Heart left ventricle (tissue), 16 donors: Measurements from ENCODE around the gene FAM83F. TPM values are rescaled to one million over a fixed set of nuclear protein-coding genes. Genes with fewer than 3 reads are reported as not detected.
A peak's percentile ranks its signal among the peaks of the same experiment; 100 is the strongest.
"Not testable (repeated sequence)": the region's sequence is repeated elsewhere in the genome, so short reads cannot be mapped to it uniquely, and the experiment has no call there.

Source experiments
- ATAC-seq, 4 donors: fragments of 200-7000 bp; cut with Tn5 transposase; one replicate each; pipeline ENCODE4 v1.9.1; 2020 to 2022; ENCODE audit warnings: moderate library complexity in 4 of 4, mild to moderate bottlenecking in 3 of 4, moderate number of reproducible peaks in 1 of 4
- DNase-seq, 5 donors: peaks; one replicate each; pipeline ENCODE4 v3.0.0-alpha.2; 2020
- H3K27ac ChIP-seq, 12 donors: fragments of 200-600 bp; sonication (generic) in 4 of 12; one replicate each; pipeline versions ENCODE4 v1.5.0 to v1.8.0; 2016 to 2022; ENCODE audit warnings: mild to moderate bottlenecking in 2 of 12
- H3K27me3 ChIP-seq, 9 donors: fragments of 200-600 bp; sonication (generic) in 2 of 9; one replicate each; pipeline versions ENCODE4 v1.5.1 to v1.8.0; 2016 to 2022; ENCODE audit warnings: mild to moderate bottlenecking in 3 of 9
- H3K36me3 ChIP-seq, 9 donors: fragments of 200-600 bp; sonication (generic) in 2 of 9; one replicate each; pipeline versions ENCODE4 v1.5.0 to v1.8.0; 2018 to 2022; ENCODE audit warnings: mild to moderate bottlenecking in 2 of 9
- H3K4me1 ChIP-seq, 12 donors: fragments of 200-600 bp; sonication (generic) in 4 of 12; one replicate each; pipeline versions ENCODE4 v1.5.0 to v1.8.0; 2016 to 2022; ENCODE audit warnings: mild to moderate bottlenecking in 3 of 12
- H3K4me3 ChIP-seq, 12 donors: fragments of 200-600 bp; sonication (generic) in 4 of 12; one replicate each; pipeline versions ENCODE4 v1.5.0 to v1.8.0; 2017 to 2022; ENCODE audit warnings: mild to moderate bottlenecking in 9 of 12, moderate library complexity in 4 of 12
- H3K9me3 ChIP-seq, 12 donors: fragments of 200-600 bp; sonication (generic) in 4 of 12; one replicate each; pipeline versions ENCODE4 v1.5.0 to v1.8.0; 2016 to 2022; ENCODE audit warnings: mild to moderate bottlenecking in 1 of 12
- POLR2A ChIP-seq, 2 donors: fragments of 450-650 bp; IDR thresholded peaks; one replicate each; pipeline ENCODE4 v1.6.1; 2017; ENCODE audit warnings: antibody characterized with exemption in 2 of 2, mild to moderate bottlenecking in 2 of 2, moderate library complexity in 2 of 2
- WGBS, 4 donors: extraction: QIAGEN DNeasy Blood & Tissue Kit in 2 of 4; methylation state at CpG; one replicate each; pipeline versions ENCODE4 v1.1.5 to v1.1.7; 2013 to 2018; 5-methylcytosine and 5-hydroxymethylcytosine counted together
- intact Hi-C, 10 donors: fragments of 100-400 bp; cut with DNase I; formaldehyde crosslinking; loops; one replicate each; pipeline versions ENCODE4 v1.11.1 to v1.14.2; 2022
- polyA plus RNA-seq, 2 donors: library from polyadenylated mRNA; stranded (reverse); fragments of 200-250 nt; gene quantifications; one replicate each; pipeline ENCODE4 v1.2.3, GENCODE V29; 2013
- total RNA-seq, 9 donors: library from RNA; depleted of rRNA in 2 of 9; stranded (reverse); fragments of >200 nt in 2 of 9; fragmentation: NEBNext Ultra II Directional in 3 of 9; extraction: Animal tissue kit (Norgen Biotek cat#: 25700) in 3 of 9; gene quantifications; one replicate each; pipeline versions ENCODE4 v1.1.0 to v1.2.4, GENCODE V29; 2016 to 2023
- TF ChIP-seq, protein P1 (sequence below), 12 donors: fragments of 200-600 bp; sonication (generic) in 4 of 12; IDR thresholded peaks; one replicate each; pipeline versions ENCODE4 v1.5.0 to v1.8.0; 2018 to 2022; ENCODE audit warnings: antibody characterized with exemption in 12 of 12, mild to moderate bottlenecking in 5 of 12
- donor health status: ischemic (EF 13 %, LVEDD 7.1; RV severe dilation, severe dysfunction).
- donor health status: healthy with polysubstance abuse.
- donor health status: DM: no; HTN: yes; CAD: no.
- donor health status: DM: no; HTN: no; CAD: no.
- donor health status: ischemic (EF 25% LVEDD 6.9; RV normal size, moderate dysfunction).
- donor health status: ischemic (EF 25% LVEDD 5.7; RV mildly dilated, moderate dysfunction).
- donor health status: healthy.
- donor health status: DM: yes; HTN: yes; CAD: no.
- donor health status: ischemic (EF 35%, LVEDD 5.7; RV mildly dilated, moderate dysfunction).
- donor health status: nonischemic (EF 11% LVEDD 7.7; RV severe dilation, severe dysfunction).
- donor health status: DM: yes; HTN: yes; CAD: no.
- donor health status: PGD.
- donor health status: ischemic (EF 29% LVEDD 5.4; RV normal size, mild dysfunction).
- donor health status: nonischemic (EF 23%, LVEDD 6.1; RV moderate dilation, normal function).

The FAM83F gene
- total and polyA plus RNA-seq, 11 donors, result 1.3 to 6.6 (median 2.5) TPM

DNA sequence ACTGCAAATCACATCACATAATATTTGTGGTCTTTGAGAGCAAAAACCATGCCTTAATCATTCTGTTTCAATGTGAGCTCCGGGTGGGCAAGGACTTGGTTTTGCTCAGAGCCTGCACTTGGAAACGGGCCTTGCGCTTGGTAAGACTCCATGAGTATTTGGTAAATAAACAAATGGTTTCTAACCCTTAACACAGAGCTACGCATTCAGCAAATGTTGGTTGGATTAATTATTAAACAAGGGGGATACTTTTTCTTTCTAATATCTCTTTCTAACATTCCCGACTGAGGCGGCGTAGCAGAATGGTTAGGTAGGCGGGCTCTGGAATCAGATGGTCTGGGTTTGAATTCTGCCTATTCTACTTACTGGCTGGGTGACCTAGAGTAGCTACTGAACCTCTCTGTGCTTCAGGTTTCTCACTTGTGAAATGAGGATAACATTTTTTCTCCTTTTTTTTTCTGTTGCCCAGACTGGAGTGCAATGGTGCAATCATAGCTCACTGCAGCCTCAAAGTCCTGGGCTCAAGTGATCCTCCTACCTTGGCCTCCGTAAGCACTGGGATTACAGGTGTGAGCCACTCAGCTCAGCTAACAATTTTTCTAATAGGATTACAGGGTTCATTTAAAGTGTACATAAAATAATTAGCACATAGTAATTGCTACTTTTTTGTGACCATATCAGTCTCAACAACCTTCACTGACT is 3.4 kb upstream of the FAM83F start:
- peaks cover 0 to 42% (median 0%) of the 10 kb centered on the region in 12 donors for H3K4me1 ChIP-seq
- DNase-seq (no peak), ATAC-seq (no peak)
- intact Hi-C loops, result no loop called here
- H3K4me3 ChIP-seq, result no peak overlapping the region
- no peak for TF ChIP-seq POLR2A (IDR thresholded peaks at IDR 0.05)
- TF ChIP-seq, protein P1, sequence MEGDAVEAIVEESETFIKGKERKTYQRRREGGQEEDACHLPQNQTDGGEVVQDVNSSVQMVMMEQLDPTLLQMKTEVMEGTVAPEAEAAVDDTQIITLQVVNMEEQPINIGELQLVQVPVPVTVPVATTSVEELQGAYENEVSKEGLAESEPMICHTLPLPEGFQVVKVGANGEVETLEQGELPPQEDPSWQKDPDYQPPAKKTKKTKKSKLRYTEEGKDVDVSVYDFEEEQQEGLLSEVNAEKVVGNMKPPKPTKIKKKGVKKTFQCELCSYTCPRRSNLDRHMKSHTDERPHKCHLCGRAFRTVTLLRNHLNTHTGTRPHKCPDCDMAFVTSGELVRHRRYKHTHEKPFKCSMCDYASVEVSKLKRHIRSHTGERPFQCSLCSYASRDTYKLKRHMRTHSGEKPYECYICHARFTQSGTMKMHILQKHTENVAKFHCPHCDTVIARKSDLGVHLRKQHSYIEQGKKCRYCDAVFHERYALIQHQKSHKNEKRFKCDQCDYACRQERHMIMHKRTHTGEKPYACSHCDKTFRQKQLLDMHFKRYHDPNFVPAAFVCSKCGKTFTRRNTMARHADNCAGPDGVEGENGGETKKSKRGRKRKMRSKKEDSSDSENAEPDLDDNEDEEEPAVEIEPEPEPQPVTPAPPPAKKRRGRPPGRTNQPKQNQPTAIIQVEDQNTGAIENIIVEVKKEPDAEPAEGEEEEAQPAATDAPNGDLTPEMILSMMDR (IDR thresholded peaks at IDR 0.05), result no peak
- peak overlapping the region in 11 of 12 donors; percentile 15 to 75 (median 63) for H3K27ac ChIP-seq
- peaks cover 0 to 35% (median 9%) of the 10 kb centered on the region in 9 donors for H3K27me3 ChIP-seq
- no peaks in the 10 kb centered on the region for H3K9me3 ChIP-seq
- WGBS, 4 donors, result 85 to 91% (median 88%) methylated on average over 9 of the region's 9 CpGs
- no peaks in the 10 kb centered on the region for H3K36me3 ChIP-seq

DNA sequence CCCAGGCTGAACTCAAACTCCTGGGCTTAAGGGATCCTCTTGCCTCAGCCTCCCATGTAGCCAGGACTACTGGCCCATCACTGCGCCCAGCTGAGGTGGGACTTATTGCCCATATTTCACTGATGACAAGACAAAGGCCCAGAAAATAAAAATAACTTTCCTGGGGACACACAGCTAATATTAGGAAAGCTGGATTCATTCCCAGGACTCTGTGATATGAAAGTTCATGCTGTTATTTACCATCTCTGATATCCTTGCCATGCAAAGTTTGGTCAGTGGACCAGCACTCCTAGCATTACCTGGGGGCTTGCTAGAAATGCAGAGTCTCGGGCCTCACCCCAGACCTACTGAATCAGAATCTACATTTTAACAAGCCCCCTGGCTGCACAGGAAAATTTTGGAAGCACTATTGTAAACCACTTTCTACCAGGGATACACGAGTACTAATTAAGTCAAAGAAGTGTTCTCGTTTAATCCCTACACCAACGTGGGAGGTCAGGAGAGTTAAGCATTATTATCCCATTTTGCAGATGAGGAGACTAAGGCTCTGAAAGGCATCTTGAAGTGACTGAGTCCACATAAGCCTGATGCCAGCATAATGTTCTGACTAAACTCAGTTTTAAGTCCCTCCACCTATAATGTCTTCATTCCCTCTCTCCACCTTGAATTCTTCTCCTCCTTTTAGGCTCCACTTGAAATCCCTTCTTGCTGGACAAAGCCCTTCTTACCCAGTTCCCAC is 2.5 kb upstream of the FAM83F start:
- ATAC-seq, result peak; percentile 52 to 73 (median 58)
- intact Hi-C loops, result no loop called here
- peaks cover 0 to 45% (median 9%) of the 10 kb centered on the region in 9 donors for H3K27me3 ChIP-seq
- no peak for DNase-seq
- peak overlapping the region in 10 of 12 donors; percentile 2 to 75 (median 64) for H3K27ac ChIP-seq
- H3K36me3 ChIP-seq, result no peaks in the 10 kb centered on the region
- WGBS, 4 donors, result 57 to 72% (median 66%) methylated on average over 5 of the region's 5 CpGs
- no peak overlapping the region for H3K4me3 ChIP-seq
- peaks cover 0 to 42% (median 0%) of the 10 kb centered on the region in 12 donors for H3K4me1 ChIP-seq
- TF ChIP-seq, protein P1 (IDR thresholded peaks at IDR 0.05), result no peak
- TF ChIP-seq POLR2A (IDR thresholded peaks at IDR 0.05), result no peak
- H3K9me3 ChIP-seq, result no peaks in the 10 kb centered on the region

DNA sequence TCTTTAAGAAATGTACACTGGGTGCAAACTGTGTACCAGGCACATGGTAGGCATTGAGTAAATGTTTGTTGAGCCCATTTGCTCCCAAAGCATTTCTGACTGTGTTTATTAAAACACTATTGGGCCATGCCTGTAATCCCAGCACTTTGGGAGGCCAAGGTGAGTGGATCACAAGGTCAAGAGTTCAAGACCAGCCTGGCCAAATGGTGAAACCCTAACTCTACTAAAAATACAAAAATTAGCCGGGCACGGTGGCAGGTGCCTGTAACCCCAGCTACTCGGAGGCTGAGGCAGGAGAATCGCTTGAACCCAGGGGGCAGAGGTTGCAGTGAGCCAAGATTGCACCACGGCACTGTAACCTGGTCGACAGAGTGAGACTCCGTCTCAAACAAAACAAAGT is 1.9 kb upstream of the FAM83F start:
- H3K9me3 ChIP-seq, H3K4me3 ChIP-seq, ATAC-seq, DNase-seq, intact Hi-C loops, H3K36me3 ChIP-seq: not testable (repeated sequence)
- WGBS, 4 donors, result 89 to 98% (median 95%) methylated on average over 7 of the region's 7 CpGs
- Histone ChIP-seq H3K27ac (peak overlapping the region in 1 of 12 donors; percentile 75), H3K4me1 (peaks cover 0 to 46% (median 4%) of the 10 kb centered on the region in 12 donors), H3K27me3 (peaks cover 0 to 48% (median 9%) of the 10 kb centered on the region in 9 donors)

DNA sequence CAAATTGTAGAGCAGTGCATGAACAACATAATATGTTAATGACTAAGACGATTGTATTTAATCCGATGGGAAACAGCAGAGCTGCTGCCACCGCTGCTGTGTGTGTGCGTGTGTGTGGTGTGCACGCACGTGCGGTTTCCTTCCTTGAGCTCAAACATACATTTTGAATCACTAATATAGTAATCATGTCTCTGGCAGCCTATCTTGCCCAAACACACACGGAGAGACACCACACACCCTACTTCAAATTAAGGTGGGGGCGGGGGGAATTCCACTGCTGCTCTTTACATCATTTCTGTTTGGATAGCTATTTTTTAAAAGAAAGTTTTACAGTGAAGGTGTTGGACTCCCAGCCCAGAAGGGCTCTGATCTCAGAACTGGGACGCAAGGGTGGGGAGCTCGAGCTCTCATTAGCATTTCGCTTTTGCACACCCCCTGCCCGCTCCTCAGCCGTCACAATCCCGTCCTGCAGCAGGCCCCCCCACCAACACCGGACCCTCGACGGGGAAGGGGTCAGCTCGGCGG is 651 bp upstream of the FAM83F start:
- no peak overlapping the region for H3K27ac ChIP-seq
- H3K27me3 ChIP-seq, result peaks cover 0 to 50% (median 9%) of the 10 kb centered on the region in 9 donors
- DNase-seq, result no peak
- intact Hi-C loops, result no loop called here
- H3K9me3 ChIP-seq, result no peaks in the 10 kb centered on the region
- 43 to 52% (median 46%) methylated on average over 20 of the region's 20 CpGs for WGBS, 4 donors
- H3K36me3 ChIP-seq, result no peaks in the 10 kb centered on the region
- H3K4me1 ChIP-seq, result peaks cover 0 to 50% (median 7%) of the 10 kb centered on the region in 12 donors
- TF ChIP-seq POLR2A (IDR thresholded peaks at IDR 0.05), result no peak
- TF ChIP-seq, protein P1 (IDR thresholded peaks at IDR 0.05), result no peak
- H3K4me3 ChIP-seq, result peak overlapping the region in 2 of 12 donors; percentile 28 to 32
- ATAC-seq, result no peak
